Neural cell (in vitro differentiated cells): ENCODE results near the gene NOM1. TPM values are rescaled to one million over a fixed set of nuclear protein-coding genes. Genes with fewer than 3 reads are reported as not detected.

Source experiments
- H2AFZ ChIP-seq: fragments of 200-600, 300-800 bp; sonication (generic), shearing (Covaris generic); 2 replicates; pipeline ENCODE4 v1.6.0; 2014; ENCODE audit warnings: low read depth, mild to moderate bottlenecking, antibody characterized with exemption, low read length, moderate library complexity
- H3F3A ChIP-seq: fragments of 200-600 bp; shearing (Covaris generic); 2 replicates; pipeline ENCODE4 v1.6.1; 2016; ENCODE audit warnings: mild to moderate bottlenecking, moderate library complexity, mixed read lengths, antibody characterized with exemption, low read length; ENCODE audit not compliant: insufficient read depth, poor library complexity, severe bottlenecking
- H3K27ac ChIP-seq: fragments of 200-600, 300-800 bp; sonication (generic), shearing (Covaris generic); 2 replicates; pipeline ENCODE4 v1.5.1; 2014; ENCODE audit warnings: mild to moderate bottlenecking, low read length, moderate library complexity
- H3K27me3 ChIP-seq: fragments of 300-800, 200-600 bp; sonication (generic), shearing (Covaris generic); 2 replicates; pipeline ENCODE4 v1.6.0; 2014; ENCODE audit warnings: mild to moderate bottlenecking, low read depth, low read length, moderate library complexity; ENCODE audit not compliant: insufficient read depth
- H3K36me3 ChIP-seq: fragments of 300-800, 200-600 bp; sonication (generic), shearing (Covaris generic); 2 replicates; pipeline ENCODE4 v1.5.1; 2014; ENCODE audit warnings: mild to moderate bottlenecking, antibody characterized with exemption, low read length, moderate library complexity; ENCODE audit not compliant: insufficient read depth
- H3K4me2 ChIP-seq: fragments of 300-800, 200-600 bp; sonication (generic), shearing (Covaris generic); 2 replicates; pipeline ENCODE4 v1.6.0; 2014; ENCODE audit warnings: mild to moderate bottlenecking, low read length
- H3K4me3 ChIP-seq: fragments of 300-800, 200-600 bp; sonication (generic), shearing (Covaris generic); 2 replicates; pipeline ENCODE4 v1.5.1; 2014; ENCODE audit warnings: mild to moderate bottlenecking, low read length, moderate library complexity
- H3K79me2 ChIP-seq: fragments of 200-600 bp; shearing (Covaris generic); replicated peaks from 2 replicates; pipeline ENCODE4 v1.6.0; 2014; ENCODE audit warnings: mild to moderate bottlenecking, low read length, moderate library complexity; ENCODE audit not compliant: insufficient read depth
- H3K9ac ChIP-seq: fragments of 300-800, 200-600 bp; sonication (generic), shearing (Covaris generic); 2 replicates; pipeline ENCODE4 v1.6.1; 2016; ENCODE audit warnings: mild to moderate bottlenecking, low read length, mixed read lengths
- H3K9me2 ChIP-seq: fragments of 200-600 bp; shearing (Covaris generic); 2 replicates; pipeline ENCODE4 v1.6.1; 2016; ENCODE audit warnings: mild to moderate bottlenecking, low read length, mixed read lengths; ENCODE audit not compliant: insufficient read depth
- H3K9me3 ChIP-seq: fragments of 200-600, 300-800 bp; sonication (generic), shearing (Covaris generic); 2 replicates; pipeline ENCODE4 v1.6.1; 2016; ENCODE audit warnings: mild to moderate bottlenecking, mixed run types, low read length, moderate library complexity, mixed read lengths
- H4K20me1 ChIP-seq: fragments of 200-600 bp; shearing (Covaris generic); 2 replicates; pipeline ENCODE4 v1.6.1; 2016; ENCODE audit warnings: mild to moderate bottlenecking, mixed run types; ENCODE audit not compliant: insufficient read depth
- EP300 ChIP-seq: fragments of 450-650 bp; conservative IDR thresholded peaks from 2 replicates; pipeline ENCODE4 v1.6.1; 2014; ENCODE audit warnings: antibody characterized with exemption, mild to moderate bottlenecking, moderate library complexity; ENCODE audit not compliant: poor library complexity, severe bottlenecking
- EZH2 ChIP-seq: fragments of 200-600, 300-800 bp; shearing (Covaris generic), sonication (generic); IDR thresholded peaks from 2 replicates; pipeline ENCODE4 v1.6.1; 2014; ENCODE audit warnings: antibody characterized with exemption, low read length, borderline replicate concordance, mild to moderate bottlenecking; ENCODE audit not compliant: insufficient read depth, poor library complexity, severe bottlenecking
- MXI1 ChIP-seq: fragments of 450-650 bp; conservative IDR thresholded peaks from 2 replicates; pipeline ENCODE4 v1.6.1; 2014; ENCODE audit warnings: antibody characterized with exemption, mild to moderate bottlenecking; ENCODE audit not compliant: poor library complexity, severe bottlenecking
- POLR2AphosphoS5 ChIP-seq: IDR thresholded peaks from 2 replicates; pipeline ENCODE4 v1.6.1; 2012
- RAD21 ChIP-seq: fragments of 450-650 bp; conservative IDR thresholded peaks from 2 replicates; pipeline ENCODE4 v1.6.1; 2014; ENCODE audit warnings: antibody characterized with exemption, mild to moderate bottlenecking, moderate library complexity
- REST ChIP-seq: IDR thresholded peaks from 2 replicates; pipeline ENCODE4 v1.6.1; 2012; ENCODE audit warnings: borderline replicate concordance
- SMC3 ChIP-seq: fragments of 450-650 bp; conservative IDR thresholded peaks from 2 replicates; pipeline ENCODE4 v1.6.1; 2014; ENCODE audit warnings: antibody characterized with exemption, mild to moderate bottlenecking, moderate library complexity; ENCODE audit not compliant: poor library complexity
- TAF1 ChIP-seq: IDR thresholded peaks from 2 replicates; pipeline ENCODE4 v1.6.1; 2012; ENCODE audit warnings: low read depth
- polyA plus RNA-seq: library from polyadenylated mRNA; depleted of rRNA; stranded (reverse); fragments of >200 nt; gene quantifications from 2 replicates; pipeline ENCODE4 v1.2.3, GENCODE V29; 2014
- TF ChIP-seq, protein P1 (sequence below): fragments of 450-650 bp; IDR thresholded peaks from 2 replicates; pipeline ENCODE4 v1.5.1; 2014; ENCODE audit warnings: antibody characterized with exemption, mild to moderate bottlenecking, moderate library complexity; ENCODE audit not compliant: poor library complexity, severe bottlenecking

NOM1 gene
- polyA plus RNA-seq, 1 donor from 2014 or later = 22.5 TPM

GRCh38 chr7:156989766-156990535 is 40.4 kb downstream of the NOM1 start:
- TF ChIP-seq EZH2 (no peak), POLR2AphosphoS5 (no peak), TAF1 (no peak)
- H2AFZ ChIP-seq = no peak overlapping the region
- no peak overlapping the region for H3K27ac ChIP-seq
- H3K27me3 ChIP-seq = no peaks in the 10 kb centered on the region
- H3K36me3 ChIP-seq = no peaks in the 10 kb centered on the region
- no peaks in the 10 kb centered on the region for H3K79me2 ChIP-seq
- no peak overlapping the region for H3K9ac ChIP-seq
- no peak overlapping the region for H3K4me2 ChIP-seq
- H3K4me3 ChIP-seq = no peak overlapping the region
- no peaks in the 10 kb centered on the region for H3F3A ChIP-seq
- no peaks in the 10 kb centered on the region for H4K20me1 ChIP-seq
- no peaks in the 10 kb centered on the region for H3K9me3 ChIP-seq
- no peaks in the 10 kb centered on the region for H3K9me2 ChIP-seq

GRCh38 chr7:156993021-156993924 is 43.8 kb downstream of the NOM1 start:
- H3F3A ChIP-seq = no peaks in the 10 kb centered on the region
- H3K27ac ChIP-seq = no peak overlapping the region
- no peak overlapping the region for H3K4me3 ChIP-seq
- H3K27me3 ChIP-seq = peaks cover 21% of the 10 kb centered on the region
- H2AFZ ChIP-seq = no peak overlapping the region
- H4K20me1 ChIP-seq = no peaks in the 10 kb centered on the region
- TF ChIP-seq, protein P1, sequence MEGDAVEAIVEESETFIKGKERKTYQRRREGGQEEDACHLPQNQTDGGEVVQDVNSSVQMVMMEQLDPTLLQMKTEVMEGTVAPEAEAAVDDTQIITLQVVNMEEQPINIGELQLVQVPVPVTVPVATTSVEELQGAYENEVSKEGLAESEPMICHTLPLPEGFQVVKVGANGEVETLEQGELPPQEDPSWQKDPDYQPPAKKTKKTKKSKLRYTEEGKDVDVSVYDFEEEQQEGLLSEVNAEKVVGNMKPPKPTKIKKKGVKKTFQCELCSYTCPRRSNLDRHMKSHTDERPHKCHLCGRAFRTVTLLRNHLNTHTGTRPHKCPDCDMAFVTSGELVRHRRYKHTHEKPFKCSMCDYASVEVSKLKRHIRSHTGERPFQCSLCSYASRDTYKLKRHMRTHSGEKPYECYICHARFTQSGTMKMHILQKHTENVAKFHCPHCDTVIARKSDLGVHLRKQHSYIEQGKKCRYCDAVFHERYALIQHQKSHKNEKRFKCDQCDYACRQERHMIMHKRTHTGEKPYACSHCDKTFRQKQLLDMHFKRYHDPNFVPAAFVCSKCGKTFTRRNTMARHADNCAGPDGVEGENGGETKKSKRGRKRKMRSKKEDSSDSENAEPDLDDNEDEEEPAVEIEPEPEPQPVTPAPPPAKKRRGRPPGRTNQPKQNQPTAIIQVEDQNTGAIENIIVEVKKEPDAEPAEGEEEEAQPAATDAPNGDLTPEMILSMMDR = no peak
- TF ChIP-seq EP300 = no peak
- no peak for TF ChIP-seq RAD21
- TF ChIP-seq EZH2 = no peak
- TF ChIP-seq MXI1 = no peak
- no peak for TF ChIP-seq POLR2AphosphoS5
- no peak for TF ChIP-seq SMC3
- TF ChIP-seq TAF1 = no peak
- no peak for TF ChIP-seq REST
- no peaks in the 10 kb centered on the region for H3K79me2 ChIP-seq
- no peaks in the 10 kb centered on the region for H3K9me3 ChIP-seq
- no peak overlapping the region for H3K4me2 ChIP-seq
- no peak overlapping the region for H3K9ac ChIP-seq
- no peaks in the 10 kb centered on the region for H3K36me3 ChIP-seq
- no peaks in the 10 kb centered on the region for H3K9me2 ChIP-seq
